LHCN-M2 (cell line): ENCODE results near the gene PCDHB12. TPM values are rescaled to one million over a fixed set of nuclear protein-coding genes. Genes with fewer than 3 reads are reported as not detected.

Experiments used
- DNase-seq: peaks from one replicate; pipeline ENCODE4 v3.0.0-alpha.2; 2012; ENCODE audit warnings: low read depth
- total RNA-seq: library from RNA; depleted of rRNA; stranded (reverse); fragments of >200 nt; gene quantifications from 2 replicates; pipeline ENCODE4 v1.2.3, GENCODE V29; 2014; rRNA removed

Gene PCDHB12
- total RNA-seq, 1 experiment from 2014 or later, result 3.1 TPM

- DNase-seq, result peak; percentile 19
Measured at GRCh38 chr5:141260458-141261237, 52.1 kb downstream of the PCDHB12 start.

DNA sequence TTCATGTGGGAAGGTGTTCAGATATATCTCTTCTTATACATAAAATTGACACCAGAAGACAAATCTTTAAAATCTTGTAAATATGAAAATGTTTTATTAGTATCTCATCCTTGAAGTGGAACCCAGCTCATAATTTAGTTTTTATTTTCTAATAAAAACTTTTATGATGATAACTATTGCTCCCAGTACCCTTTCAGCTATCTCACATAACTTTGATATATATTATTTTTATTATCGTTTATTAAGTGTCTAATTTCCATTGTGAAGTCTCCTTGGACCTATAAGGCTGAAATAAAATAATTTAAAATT, 52.7 kb downstream of the PCDHB12 start:
- DNase-seq, result no peak

Other genes with a start within 250 kb of the PCDHB12 start
- 0.06 and 0.23 TPM in 2 replicates for gene PCDHAC2, start 242.2 kb upstream of the PCDHB12 start, total RNA-seq
- gene PCDHB1, start 157.3 kb upstream of the PCDHB12 start, total RNA-seq, result not detected in 2 replicates
- gene PCDHB2, start 114.1 kb upstream of the PCDHB12 start, total RNA-seq, result 10.7 and 13.4 TPM in 2 replicates
- gene PCDHB3, start 108.2 kb upstream of the PCDHB12 start, total RNA-seq, result 2.0 and 2.4 TPM in 2 replicates
- gene PCDHB4, start 86.9 kb upstream of the PCDHB12 start, total RNA-seq, result 1.8 and 1.9 TPM in 2 replicates
- 0.63 and 1.1 TPM in 2 replicates for gene PCDHB5, start 73.5 kb upstream of the PCDHB12 start, total RNA-seq
- 0.34 and 0.38 TPM in 2 replicates for gene PCDHB6, start 58.7 kb upstream of the PCDHB12 start, total RNA-seq
- gene PCDHB7, start 36.1 kb upstream of the PCDHB12 start, total RNA-seq, result 2.0 and 3.4 TPM in 2 replicates
- 9.6 and 12.3 TPM in 2 replicates for gene PCDHB8, start 30.9 kb upstream of the PCDHB12 start, total RNA-seq
- gene PCDHB16, start 26.3 kb upstream of the PCDHB12 start, total RNA-seq, result 10.4 and 12.2 TPM in 2 replicates
- gene PCDHB9, start 21.6 kb upstream of the PCDHB12 start, total RNA-seq, result 2.8 and 3.1 TPM in 2 replicates
- gene PCDHB10, start 16.4 kb upstream of the PCDHB12 start, total RNA-seq, result 2.4 and 2.8 TPM in 2 replicates
- 0.77 and 1.5 TPM in 2 replicates for gene PCDHB11, start 9.1 kb upstream of the PCDHB12 start, total RNA-seq
- 3.5 and 5.1 TPM in 2 replicates for gene PCDHB13, start 5.2 kb downstream of the PCDHB12 start, total RNA-seq
- gene PCDHB14, start 14.6 kb downstream of the PCDHB12 start, total RNA-seq, result 4.3 and 4.9 TPM in 2 replicates
- gene PCDHB15, start 36.7 kb downstream of the PCDHB12 start, total RNA-seq, result 3.8 TPM in 2 replicates
- 0.17 TPM in 1 of 2 replicates, not detected in the other for gene SLC25A2, start 95.3 kb downstream of the PCDHB12 start, total RNA-seq
- 65.1 and 67.6 TPM in 2 replicates for gene TAF7, start 112.1 kb downstream of the PCDHB12 start, total RNA-seq
- gene PCDHGA1, start 121.8 kb downstream of the PCDHB12 start, total RNA-seq, result 5.3 and 7.1 TPM in 2 replicates
- 0.90 and 1.1 TPM in 2 replicates for gene PCDHGA2, start 130.0 kb downstream of the PCDHB12 start, total RNA-seq
- gene PCDHGA3, start 135.1 kb downstream of the PCDHB12 start, total RNA-seq, result 0.57 TPM in 1 of 2 replicates, not detected in the other
- 6.8 and 8.1 TPM in 2 replicates for gene PCDHGB1, start 141.4 kb downstream of the PCDHB12 start, total RNA-seq
- gene PCDHGA4, start 146.3 kb downstream of the PCDHB12 start, total RNA-seq, result 3.9 and 4.4 TPM in 2 replicates
- gene PCDHGB2, start 151.3 kb downstream of the PCDHB12 start, total RNA-seq, result 9.0 and 12.5 TPM in 2 replicates
- gene PCDHGA5, start 155.4 kb downstream of the PCDHB12 start, total RNA-seq, result 0.98 and 1.5 TPM in 2 replicates
- 1.4 and 1.6 TPM in 2 replicates for gene PCDHGB3, start 161.5 kb downstream of the PCDHB12 start, total RNA-seq
- 0.77 and 0.98 TPM in 2 replicates for gene PCDHGA6, start 165.2 kb downstream of the PCDHB12 start, total RNA-seq
- 0.57 and 0.77 TPM in 2 replicates for gene PCDHGA7, start 174.0 kb downstream of the PCDHB12 start, total RNA-seq
- gene PCDHGB4, start 179.0 kb downstream of the PCDHB12 start, total RNA-seq, result 0.69 and 0.71 TPM in 2 replicates
- gene PCDHGA8, start 183.9 kb downstream of the PCDHB12 start, total RNA-seq, result 0.26 and 0.75 TPM in 2 replicates
- gene PCDHGB5, start 189.2 kb downstream of the PCDHB12 start, total RNA-seq, result 0.52 and 2.1 TPM in 2 replicates
- gene PCDHGA9, start 194.1 kb downstream of the PCDHB12 start, total RNA-seq, result 0.64 and 0.75 TPM in 2 replicates
- gene PCDHGB6, start 199.3 kb downstream of the PCDHB12 start, total RNA-seq, result 0.32 and 0.40 TPM in 2 replicates
- 17.4 and 21.4 TPM in 2 replicates for gene PCDHGA10, start 204.3 kb downstream of the PCDHB12 start, total RNA-seq
- 0.52 and 0.83 TPM in 2 replicates for gene PCDHGB7, start 209.0 kb downstream of the PCDHB12 start, total RNA-seq
- gene PCDHGA11, start 212.3 kb downstream of the PCDHB12 start, total RNA-seq, result 0.64 and 0.75 TPM in 2 replicates
- 6.1 and 6.9 TPM in 2 replicates for gene PCDHGA12, start 221.8 kb downstream of the PCDHB12 start, total RNA-seq